ENCODE data around the gene DNPH1.

GRCh38 chr6:43193929-43194328 is 35.4 kb downstream of the DNPH1 start:
- TF ChIP-seq POLR2A (IDR thresholded peaks at IDR 0.05; ENCODE audit: low read depth, low read length) (no peak), MAX (IDR thresholded peaks at IDR 0.05; ENCODE audit: insufficient read depth, insufficient read length) (no peak), CTCF (IDR thresholded peaks at IDR 0.05; ENCODE audit: extremely low read depth in 1 of 2, insufficient read depth in 1 of 2, low read depth in 1 of 2, low read length in 2 of 2) (no peak)
